Measurements from ENCODE around the gene ST6GALNAC2.
A peak's percentile ranks its signal among the peaks of the same experiment; 100 is the strongest.
"Not testable (repeated sequence)": the region's sequence is repeated elsewhere in the genome, so short reads cannot be mapped to it uniquely, and the experiment has no call there.

Gene ST6GALNAC2

DNA sequence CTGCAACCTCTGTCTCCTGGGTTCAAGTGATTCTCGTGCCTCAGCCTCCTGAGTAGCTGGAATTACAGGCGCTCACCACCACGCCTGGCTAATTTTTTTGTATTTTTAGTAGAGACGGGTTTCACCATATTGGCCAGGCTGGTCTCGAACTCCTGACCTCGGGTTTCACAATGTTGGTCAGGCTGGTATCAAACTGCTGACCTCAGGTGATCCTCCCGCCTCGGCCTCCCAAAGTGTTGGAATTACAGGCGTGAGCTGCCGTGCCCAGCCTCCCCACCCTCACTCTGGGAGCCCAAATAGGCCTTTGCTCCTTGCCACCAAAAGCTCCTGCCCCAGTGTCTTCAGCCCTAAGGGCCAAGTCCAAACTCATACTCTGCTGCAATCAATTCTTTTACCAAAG, 64.0 kb downstream of the ST6GALNAC2 start:
- not testable (repeated sequence) for H3K27ac Mint-ChIP-seq; H3K4me3 Mint-ChIP-seq; H3K36me3 Mint-ChIP-seq (ENCODE audit: low read depth); H3K9me3 Mint-ChIP-seq
- intact Hi-C loops (cut with micrococcal nuclease) = loop anchor here (10.0 kb wide), 1 partner anchor 193 kb away; the partner anchor contains the start of gene MXRA7
- peaks cover 12% of the 10 kb centered on the region for H3K4me1 Mint-ChIP-seq (ENCODE audit: low read depth)
- peaks cover 45% of the 10 kb centered on the region for H3K27me3 Mint-ChIP-seq

DNA sequence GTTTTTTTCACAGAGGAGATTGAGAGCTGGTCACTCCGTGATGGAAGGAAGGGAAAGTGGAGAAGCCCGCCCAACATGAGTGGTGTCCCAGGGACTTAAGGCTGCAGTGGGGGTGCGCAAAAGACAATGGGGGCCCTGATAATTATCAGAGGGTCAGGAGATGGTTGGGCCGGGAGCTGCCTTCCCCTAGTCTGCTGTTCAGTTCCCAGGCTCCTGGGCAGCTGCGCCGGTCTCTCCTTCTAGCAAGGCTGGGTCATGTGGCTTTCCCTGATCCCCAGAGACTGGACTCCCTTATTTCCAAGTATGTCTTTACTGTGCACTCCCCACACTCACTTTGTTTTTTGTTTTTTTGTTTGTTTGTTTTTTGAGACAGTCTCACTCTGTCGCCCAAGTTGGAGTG, 64.4 kb downstream of the ST6GALNAC2 start:
- Mint-ChIP-seq H3K27me3 (peaks cover 43% of the 10 kb centered on the region), H3K4me1 (ENCODE audit: low read depth) (peaks cover 12% of the 10 kb centered on the region), H3K27ac (no peak overlapping the region), H3K4me3 (no peak overlapping the region), H3K9me3 (no peaks in the 10 kb centered on the region), H3K36me3 (ENCODE audit: low read depth) (no peaks in the 10 kb centered on the region)
- intact Hi-C loops (cut with micrococcal nuclease) = loop anchor here (10.0 kb wide), 1 partner anchor 194 kb away; the partner anchor contains the start of gene MXRA7

DNA sequence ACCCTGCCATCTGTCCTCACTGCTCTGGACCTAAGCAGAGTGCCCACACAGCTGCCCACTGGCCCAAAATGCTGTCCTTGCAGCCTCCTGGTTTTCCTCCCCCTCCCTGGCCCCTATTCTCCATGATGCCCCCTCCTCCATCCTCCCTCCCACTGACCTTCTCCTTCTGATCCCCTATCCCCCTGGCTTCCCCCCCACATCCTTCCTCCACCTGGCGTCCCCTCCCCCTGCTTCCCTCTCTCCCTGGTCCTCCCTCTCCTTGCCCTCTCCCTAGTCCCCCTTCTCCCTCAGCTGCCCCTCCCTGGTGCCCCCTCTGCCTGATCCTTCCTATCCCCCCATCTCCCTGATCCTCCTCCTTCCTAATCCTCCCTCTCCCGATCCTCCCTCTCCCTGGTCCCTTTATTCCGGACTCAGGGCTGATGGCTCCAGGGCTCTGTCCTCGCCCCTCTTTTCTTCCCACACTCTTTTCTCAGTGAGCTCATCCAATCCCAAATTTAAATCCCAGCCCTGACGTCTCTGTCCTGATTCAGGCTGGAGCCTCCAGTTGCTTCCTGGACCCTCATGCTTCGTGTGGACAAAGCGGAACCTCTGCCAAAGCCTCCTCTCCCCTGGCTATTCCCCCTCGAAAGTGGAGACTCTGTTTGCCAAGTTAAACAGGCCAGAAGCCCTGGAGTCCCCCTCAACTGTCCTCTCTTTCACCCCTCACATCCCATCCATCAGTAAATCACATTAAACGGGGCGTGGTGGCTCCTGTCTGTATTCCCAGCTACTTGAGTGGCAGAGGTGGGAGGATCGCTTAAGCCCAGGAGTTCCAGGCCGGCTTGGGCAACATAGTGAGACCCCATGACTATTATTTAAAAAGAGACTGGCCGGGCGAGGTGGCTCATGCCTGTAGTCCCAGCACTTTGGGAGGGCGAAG, 66.4 kb downstream of the ST6GALNAC2 start:
- Mint-ChIP-seq H3K27ac (no peak overlapping the region), H3K4me1 (ENCODE audit: low read depth) (peaks cover 27% of the 10 kb centered on the region), H3K27me3 (peaks cover 33% of the 10 kb centered on the region), H3K36me3 (ENCODE audit: low read depth) (no peaks in the 10 kb centered on the region), H3K4me3 (no peak overlapping the region), H3K9me3 (no peaks in the 10 kb centered on the region)
- intact Hi-C loops (cut with micrococcal nuclease) = no loop called here

DNA sequence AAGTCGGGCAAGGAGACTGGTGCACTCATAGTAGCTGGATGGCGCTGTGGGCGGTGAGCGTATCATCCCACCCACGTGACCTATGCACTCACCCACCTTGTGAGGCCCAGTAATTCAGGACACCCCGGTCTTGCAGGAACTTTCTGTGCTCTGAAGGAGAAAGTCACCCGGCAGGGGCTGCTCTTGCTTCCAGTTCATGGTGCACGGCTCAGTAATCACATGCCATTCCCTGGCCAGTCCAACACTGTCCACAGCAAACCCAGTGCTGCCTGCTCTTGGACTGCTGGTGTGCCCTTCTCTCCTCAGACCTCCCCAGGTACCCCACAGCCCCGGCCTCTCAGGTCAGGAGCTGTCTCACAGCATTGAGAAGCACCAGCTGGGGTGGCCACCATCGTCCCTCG, 68.0 kb downstream of the ST6GALNAC2 start:
- no peak overlapping the region for H3K4me3 Mint-ChIP-seq
- H3K27ac Mint-ChIP-seq = peak overlapping the region; percentile 30
- peaks cover 27% of the 10 kb centered on the region for H3K4me1 Mint-ChIP-seq (ENCODE audit: low read depth)
- peaks cover 18% of the 10 kb centered on the region for H3K27me3 Mint-ChIP-seq
- H3K36me3 Mint-ChIP-seq (ENCODE audit: low read depth) = no peaks in the 10 kb centered on the region
- H3K9me3 Mint-ChIP-seq = no peaks in the 10 kb centered on the region
- intact Hi-C loops (cut with micrococcal nuclease) = no loop called here
